SU-DHL-6 (cell line): ENCODE measurements around the gene ARMS2.

Experiments
- H2AFZ ChIP-seq: fragments of 200-600 bp; sonication (generic); 2 replicates; pipeline ENCODE4 v1.6.1; 2014; ENCODE audit warnings: low read depth, mild to moderate bottlenecking, moderate library complexity, mixed read lengths, antibody characterized with exemption, low read length; ENCODE audit not compliant: severe bottlenecking
- H3F3A ChIP-seq: fragments of 200-600 bp; shearing (Covaris generic); 2 replicates; pipeline ENCODE4 v1.6.0; 2016; ENCODE audit warnings: antibody characterized with exemption, mild to moderate bottlenecking; ENCODE audit not compliant: insufficient read depth
- H3K27ac ChIP-seq: fragments of 200-600 bp; sonication (generic); 2 replicates; pipeline ENCODE4 v1.5.1; 2016; ENCODE audit warnings: low read depth, mild to moderate bottlenecking, low read length, moderate library complexity, mixed read lengths
- H3K27me3 ChIP-seq: fragments of 200-600 bp; sonication (generic), shearing (Covaris generic); 2 replicates; pipeline ENCODE4 v1.6.0; 2014; ENCODE audit warnings: mild to moderate bottlenecking, low read length
- H3K36me3 ChIP-seq: fragments of 200-600 bp; sonication (generic); 2 replicates; pipeline ENCODE4 v1.6.1; 2014; ENCODE audit warnings: mild to moderate bottlenecking, low read length, mixed read lengths
- H3K4me2 ChIP-seq: fragments of 300-600, 200-600 bp; shearing (Covaris generic), sonication (generic); 2 replicates; pipeline ENCODE4 v1.6.0; 2014; ENCODE audit warnings: low read length, low read depth, mild to moderate bottlenecking; ENCODE audit not compliant: poor library complexity, severe bottlenecking
- H3K4me3 ChIP-seq: fragments of 200-600 bp; sonication (generic); 2 replicates; pipeline ENCODE4 v1.5.1; 2014; ENCODE audit warnings: antibody characterized with exemption, low read length, mild to moderate bottlenecking, mixed read lengths; ENCODE audit not compliant: insufficient read depth, poor library complexity, severe bottlenecking
- H3K79me2 ChIP-seq: fragments of 200-600 bp; sonication (generic); 2 replicates; pipeline ENCODE4 v1.6.1; 2014; ENCODE audit warnings: mild to moderate bottlenecking, low read length, moderate library complexity; ENCODE audit not compliant: insufficient read depth
- H3K9ac ChIP-seq: fragments of 200-600 bp; sonication (generic); 2 replicates; pipeline ENCODE4 v1.7.0; 2014; ENCODE audit warnings: mild to moderate bottlenecking, low read length
- H3K9me2 ChIP-seq: fragments of 200-600 bp; sonication (generic); replicated peaks from 2 replicates; pipeline ENCODE4 v1.6.1; 2014; ENCODE audit warnings: low read length; ENCODE audit not compliant: insufficient read depth
- H3K9me3 ChIP-seq: fragments of 200-600 bp; sonication (generic); 2 replicates; pipeline ENCODE4 v1.6.1; 2014; ENCODE audit warnings: low read length, mixed read lengths; ENCODE audit not compliant: insufficient read depth
- H4K20me1 ChIP-seq: fragments of 200-600 bp; sonication (generic); 2 replicates; pipeline ENCODE4 v1.6.1; 2014; ENCODE audit warnings: low read depth, mild to moderate bottlenecking, antibody characterized with exemption, low read length, moderate library complexity, mixed read lengths
- EZH2phosphoT487 ChIP-seq: fragments of 200-600 bp; sonication (generic), shearing (Covaris generic); conservative IDR thresholded peaks from 2 replicates; pipeline ENCODE4 v1.6.1; 2018; ENCODE audit warnings: mild to moderate bottlenecking, antibody characterized with exemption, low read length, moderate library complexity, mixed read lengths
- TF ChIP-seq, protein P1 (sequence below): fragments of 200-600 bp; sonication (generic); IDR thresholded peaks from one replicate; pipeline ENCODE4 v1.5.1; 2017; ENCODE audit warnings: antibody characterized with exemption, mild to moderate bottlenecking, low read length, moderate library complexity; ENCODE audit not compliant: insufficient read depth, poor library complexity, severe bottlenecking

Gene ARMS2

DNA sequence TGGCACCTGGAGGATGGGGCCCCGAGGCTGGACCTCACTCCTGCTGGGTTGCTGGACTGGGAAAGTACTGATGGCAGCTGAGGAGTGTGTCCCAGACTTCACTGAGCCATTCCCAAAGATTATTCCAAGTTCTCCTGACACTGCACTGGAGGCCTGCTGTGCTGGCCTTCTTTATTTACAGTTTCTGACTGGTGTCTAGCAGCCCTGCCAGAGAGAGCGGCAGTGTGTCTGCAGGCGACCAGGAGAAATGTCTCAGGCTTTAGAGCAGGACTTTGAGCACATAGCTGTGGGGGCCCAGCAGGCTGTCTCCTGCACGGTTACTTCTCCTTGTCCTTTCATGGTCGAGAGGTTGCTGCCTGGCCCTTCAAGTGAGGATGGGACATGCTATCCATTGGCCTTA is 23.0 kb downstream of the ARMS2 start:
- H2AFZ ChIP-seq: no peak overlapping the region
- no peak overlapping the region for H3K4me2 ChIP-seq
- no peaks in the 10 kb centered on the region for H3K79me2 ChIP-seq
- no peaks in the 10 kb centered on the region for H3F3A ChIP-seq
- no peak overlapping the region for H3K4me3 ChIP-seq
- H3K9me2 ChIP-seq: no peaks in the 10 kb centered on the region
- H4K20me1 ChIP-seq: no peaks in the 10 kb centered on the region
- H3K9me3 ChIP-seq: no peaks in the 10 kb centered on the region
- no peaks in the 10 kb centered on the region for H3K36me3 ChIP-seq
- H3K9ac ChIP-seq: no peak overlapping the region
- no peak overlapping the region for H3K27ac ChIP-seq
- TF ChIP-seq EZH2phosphoT487: no peak
- TF ChIP-seq, protein P1, sequence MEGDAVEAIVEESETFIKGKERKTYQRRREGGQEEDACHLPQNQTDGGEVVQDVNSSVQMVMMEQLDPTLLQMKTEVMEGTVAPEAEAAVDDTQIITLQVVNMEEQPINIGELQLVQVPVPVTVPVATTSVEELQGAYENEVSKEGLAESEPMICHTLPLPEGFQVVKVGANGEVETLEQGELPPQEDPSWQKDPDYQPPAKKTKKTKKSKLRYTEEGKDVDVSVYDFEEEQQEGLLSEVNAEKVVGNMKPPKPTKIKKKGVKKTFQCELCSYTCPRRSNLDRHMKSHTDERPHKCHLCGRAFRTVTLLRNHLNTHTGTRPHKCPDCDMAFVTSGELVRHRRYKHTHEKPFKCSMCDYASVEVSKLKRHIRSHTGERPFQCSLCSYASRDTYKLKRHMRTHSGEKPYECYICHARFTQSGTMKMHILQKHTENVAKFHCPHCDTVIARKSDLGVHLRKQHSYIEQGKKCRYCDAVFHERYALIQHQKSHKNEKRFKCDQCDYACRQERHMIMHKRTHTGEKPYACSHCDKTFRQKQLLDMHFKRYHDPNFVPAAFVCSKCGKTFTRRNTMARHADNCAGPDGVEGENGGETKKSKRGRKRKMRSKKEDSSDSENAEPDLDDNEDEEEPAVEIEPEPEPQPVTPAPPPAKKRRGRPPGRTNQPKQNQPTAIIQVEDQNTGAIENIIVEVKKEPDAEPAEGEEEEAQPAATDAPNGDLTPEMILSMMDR: no peak
- no peaks in the 10 kb centered on the region for H3K27me3 ChIP-seq

DNA sequence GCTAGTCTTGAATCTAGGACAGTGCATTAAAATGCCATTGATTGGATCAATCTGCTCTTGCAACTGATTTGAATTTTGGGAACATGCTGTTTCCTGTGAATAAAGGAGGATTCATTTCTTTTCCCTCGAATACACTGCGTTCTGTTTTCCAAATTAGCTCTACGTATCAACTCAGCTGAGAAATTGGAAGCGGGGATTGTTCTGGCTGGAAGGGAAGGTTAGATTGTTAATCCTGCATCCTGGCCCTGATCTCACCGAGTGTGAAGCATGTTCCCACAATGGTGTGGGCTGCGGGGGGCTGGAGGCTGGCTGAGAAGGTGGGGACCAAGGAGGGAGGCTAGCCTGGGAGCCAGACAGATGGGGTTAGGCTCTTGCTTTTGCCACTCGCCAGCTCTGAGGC is 24.5 kb downstream of the ARMS2 start:
- no peak overlapping the region for H3K27ac ChIP-seq
- H3K4me3 ChIP-seq: no peak overlapping the region
- no peaks in the 10 kb centered on the region for H4K20me1 ChIP-seq
- H3K27me3 ChIP-seq: no peaks in the 10 kb centered on the region
- no peaks in the 10 kb centered on the region for H3K36me3 ChIP-seq
- H3F3A ChIP-seq: no peaks in the 10 kb centered on the region
- no peak for TF ChIP-seq EZH2phosphoT487
- TF ChIP-seq, protein P1: no peak
- H2AFZ ChIP-seq: no peak overlapping the region
- no peak overlapping the region for H3K4me2 ChIP-seq
- no peak overlapping the region for H3K9ac ChIP-seq
- H3K79me2 ChIP-seq: no peaks in the 10 kb centered on the region
- H3K9me2 ChIP-seq: no peaks in the 10 kb centered on the region
- H3K9me3 ChIP-seq: no peaks in the 10 kb centered on the region

DNA sequence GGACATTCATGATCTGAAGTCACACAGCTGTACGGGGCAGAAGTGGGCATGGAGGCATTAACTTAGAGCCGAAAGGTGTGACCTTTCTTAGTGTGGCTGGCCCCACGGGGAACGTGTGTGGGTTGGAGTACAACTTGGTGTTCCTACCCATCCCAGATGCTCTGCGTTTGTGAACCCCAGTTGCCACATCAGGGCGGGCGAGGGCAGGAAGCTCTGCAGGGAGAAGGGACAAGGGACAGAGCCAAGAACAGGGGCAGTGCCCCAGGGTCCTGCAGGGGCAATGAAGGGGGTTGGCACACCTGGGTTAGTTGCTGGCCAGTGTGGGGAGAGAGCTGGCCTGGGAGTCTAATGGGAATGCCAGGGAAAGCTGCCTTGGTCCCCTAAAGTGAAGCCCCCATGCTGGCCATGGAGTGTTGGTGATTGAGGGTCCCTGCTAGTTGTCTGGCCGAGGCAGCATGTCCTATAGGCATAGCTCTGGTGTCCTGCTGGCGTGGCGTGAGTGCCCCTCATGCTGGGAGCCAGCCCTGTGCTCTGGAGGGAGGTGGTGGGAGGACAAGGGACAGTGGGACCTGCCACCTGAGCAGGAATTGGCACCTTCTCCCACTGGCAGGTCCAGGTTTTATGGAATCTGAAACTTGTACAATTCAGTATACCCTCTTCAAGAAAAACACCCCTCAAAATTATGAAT is 25.8 kb downstream of the ARMS2 start:
- Histone ChIP-seq H3F3A (no peaks in the 10 kb centered on the region), H3K27me3 (no peaks in the 10 kb centered on the region), H3K79me2 (no peaks in the 10 kb centered on the region), H3K36me3 (no peaks in the 10 kb centered on the region), H3K9me3 (no peaks in the 10 kb centered on the region), H3K9me2 (no peaks in the 10 kb centered on the region), H3K4me3 (no peak overlapping the region), H3K27ac (no peak overlapping the region), H3K4me2 (no peak overlapping the region), H4K20me1 (no peaks in the 10 kb centered on the region), H3K9ac (no peak overlapping the region), H2AFZ (no peak overlapping the region)
- TF ChIP-seq, protein P1: no peak
- no peak for TF ChIP-seq EZH2phosphoT487
